H9 (cell line): ENCODE data around the gene MACROD1. TPM values are rescaled to one million over a fixed set of nuclear protein-coding genes. Genes with fewer than 3 reads are reported as not detected.

Experiments used
- DNase-seq: peaks from one replicate; pipeline ENCODE4 v3.0.0-alpha.2; 2017
- H2AFZ ChIP-seq: one replicate; pipeline ENCODE4 v1.6.1; 2013; ENCODE audit warnings: mild to moderate bottlenecking, low read length, control low read depth, moderate library complexity
- H2AK5ac ChIP-seq: 2 replicates; pipeline ENCODE4 v1.6.1; 2013; ENCODE audit warnings: low read length, control low read depth, mixed read lengths; ENCODE audit not compliant: insufficient read length
- H2BK120ac ChIP-seq: one replicate; pipeline ENCODE4 v1.6.1; 2013; ENCODE audit warnings: low read depth, mild to moderate bottlenecking, low read length, control low read depth, inconsistent platforms; ENCODE audit not compliant: poor library complexity, severe bottlenecking
- H2BK12ac ChIP-seq: 2 replicates; pipeline ENCODE4 v1.6.1; 2013; ENCODE audit warnings: low read length, control low read depth, mixed read lengths, low read depth; ENCODE audit not compliant: insufficient read length
- H2BK15ac ChIP-seq: 2 replicates; pipeline ENCODE4 v1.6.1; 2013; ENCODE audit warnings: low read depth, low read length, control low read depth
- H2BK20ac ChIP-seq: one replicate; pipeline ENCODE4 v1.6.1; 2013; ENCODE audit warnings: low read depth, mild to moderate bottlenecking, low read length, control low read depth, inconsistent platforms; ENCODE audit not compliant: poor library complexity, severe bottlenecking
- H2BK5ac ChIP-seq: 2 replicates; pipeline ENCODE4 v1.6.1; 2013; ENCODE audit warnings: low read length, control low read depth, mixed read lengths; ENCODE audit not compliant: insufficient read length
- H3K14ac ChIP-seq: 2 replicates; pipeline ENCODE4 v1.6.1; 2013; ENCODE audit warnings: low read length, control low read depth; ENCODE audit not compliant: insufficient read depth
- H3K18ac ChIP-seq: 2 replicates; pipeline ENCODE4 v1.6.1; 2013; ENCODE audit warnings: low read depth, mild to moderate bottlenecking, mixed read lengths, low read length, control low read depth; ENCODE audit not compliant: insufficient read length
- H3K23ac ChIP-seq: 2 replicates; pipeline ENCODE4 v1.6.1; 2013; ENCODE audit warnings: low read length, control low read depth, mixed read lengths, low read depth; ENCODE audit not compliant: insufficient read length
- H3K23me2 ChIP-seq: 2 replicates; pipeline ENCODE4 v1.6.1; 2013; ENCODE audit warnings: low read depth, mild to moderate bottlenecking, mixed read lengths, low read length, control low read depth; ENCODE audit not compliant: insufficient read length, poor library complexity, severe bottlenecking
- H3K27ac ChIP-seq: 2 replicates; pipeline ENCODE4 v1.5.1; 2013; ENCODE audit warnings: low read length, control low read depth, mixed read lengths, low read depth; ENCODE audit not compliant: insufficient read length
- H3K27me3 ChIP-seq: 2 replicates; pipeline ENCODE4 v1.6.1; 2013; ENCODE audit warnings: low read length, control low read depth, inconsistent platforms; ENCODE audit not compliant: insufficient read depth
- H3K4ac ChIP-seq: 2 replicates; pipeline ENCODE4 v1.6.1; 2013; ENCODE audit warnings: low read depth, mild to moderate bottlenecking, control low read depth, inconsistent platforms, low read length, moderate library complexity
- H3K4me1 ChIP-seq: 2 replicates; pipeline ENCODE4 v1.6.1; 2013; ENCODE audit warnings: low read length, control low read depth, inconsistent platforms; ENCODE audit not compliant: insufficient read depth
- H3K4me2 ChIP-seq: 2 replicates; pipeline ENCODE4 v1.6.1; 2013; ENCODE audit warnings: low read length, control low read depth, mixed read lengths; ENCODE audit not compliant: insufficient read length, insufficient read depth
- H3K56ac ChIP-seq: 2 replicates; pipeline ENCODE4 v1.6.1; 2013; ENCODE audit warnings: low read depth, mild to moderate bottlenecking, mixed read lengths, low read length, control low read depth; ENCODE audit not compliant: insufficient read length
- H3K79me1 ChIP-seq: 2 replicates; pipeline ENCODE4 v1.6.1; 2013; ENCODE audit warnings: low read depth, mild to moderate bottlenecking, moderate library complexity, low read length, control low read depth, inconsistent platforms; ENCODE audit not compliant: insufficient read depth, poor library complexity, severe bottlenecking
- H3K79me2 ChIP-seq: 2 replicates; pipeline ENCODE4 v1.6.1; 2013; ENCODE audit warnings: low read length, control low read depth, inconsistent platforms; ENCODE audit not compliant: insufficient read depth
- H3K9ac ChIP-seq: 2 replicates; pipeline ENCODE4 v1.6.1; 2013; ENCODE audit warnings: low read length, control low read depth, mixed read lengths; ENCODE audit not compliant: insufficient read length; ENCODE audit errors: extremely low read depth
- H3K9me3 ChIP-seq: one replicate; pipeline ENCODE4 v1.6.1; 2013; ENCODE audit warnings: low read depth, low read length, inconsistent platforms; ENCODE audit not compliant: control insufficient read depth
- H3T11ph ChIP-seq: one replicate; pipeline ENCODE4 v1.6.1; 2013; ENCODE audit warnings: mild to moderate bottlenecking, low read length, control low read depth, inconsistent platforms
- H4K20me1 ChIP-seq: one replicate; pipeline ENCODE4 v1.6.1; 2013; ENCODE audit not compliant: control insufficient read depth, insufficient read length, insufficient read depth
- H4K5ac ChIP-seq: 2 replicates; pipeline ENCODE4 v1.6.1; 2013; ENCODE audit warnings: low read depth, mild to moderate bottlenecking, mixed read lengths, low read length, control low read depth; ENCODE audit not compliant: insufficient read length
- H4K8ac ChIP-seq: replicated peaks from 2 replicates; pipeline ENCODE4 v1.6.1; 2013; ENCODE audit warnings: low read length, control low read depth, mixed read lengths, low read depth; ENCODE audit not compliant: insufficient read length
- H4K91ac ChIP-seq: 2 replicates; pipeline ENCODE4 v1.6.1; 2013; ENCODE audit warnings: low read depth, mild to moderate bottlenecking, moderate library complexity, mixed read lengths, low read length, control low read depth; ENCODE audit not compliant: insufficient read length
- H3K27ac Mint-ChIP-seq, 3 experiments: 2 replicates in 2 of 3; 3 replicates in 1 of 3; pipeline ENCODE4 v1.8.0; 2020 to 2021; ENCODE audit warnings: mixed read lengths in 3 of 3, mild to moderate bottlenecking in 1 of 3, moderate library complexity in 1 of 3
- H3K27me3 Mint-ChIP-seq: 2 replicates; pipeline ENCODE4 v1.8.0; 2021; ENCODE audit warnings: low read depth, mild to moderate bottlenecking, moderate library complexity, mixed read lengths
- H3K36me3 Mint-ChIP-seq, 3 experiments: 2 replicates in 2 of 3; 3 replicates in 1 of 3; pipeline ENCODE4 v1.8.0; 2020 to 2021; ENCODE audit warnings: low read depth in 3 of 3, mixed read lengths in 3 of 3; ENCODE audit not compliant: insufficient read depth in 1 of 3
- H3K4me1 Mint-ChIP-seq, 2 experiments: 2 replicates each; pipeline ENCODE4 v1.8.0; 2020; ENCODE audit warnings: mixed read lengths in 2 of 2
- H3K4me3 Mint-ChIP-seq, 2 experiments: 2 replicates in 1 of 2; 3 replicates in 1 of 2; pipeline ENCODE4 v1.8.0; 2020 to 2021; ENCODE audit warnings: mild to moderate bottlenecking in 2 of 2, mixed read lengths in 2 of 2, moderate library complexity in 1 of 2
- H3K9me3 Mint-ChIP-seq, 2 experiments: 2 replicates in 1 of 2; 3 replicates in 1 of 2; pipeline ENCODE4 v1.8.0; 2020; ENCODE audit warnings: mild to moderate bottlenecking in 2 of 2, mixed read lengths in 2 of 2, moderate library complexity in 1 of 2
- WGBS: extraction: QIAGEN DNeasy Blood & Tissue Kit; methylation state at CpG from one replicate; pipeline ENCODE4 v1.1.7; 2013; ENCODE audit warnings: missing lambda C conversion rate, low lambda C conversion rate, mixed read lengths; ENCODE audit not compliant: insufficient read length; ENCODE audit errors: extremely low coverage; 5-methylcytosine and 5-hydroxymethylcytosine counted together
- total RNA-seq: library from RNA; stranded (reverse); gene quantifications from 2 replicates; pipeline ENCODE4 v1.2.1, GENCODE V29; 2021
- TF ChIP-seq, protein P1 (sequence below): fragments of 200-600 bp; sonication (generic); conservative IDR thresholded peaks from 3 replicates; pipeline ENCODE4 v1.8.0; 2021; ENCODE audit warnings: antibody characterized with exemption, mild to moderate bottlenecking

MACROD1 gene
- total RNA-seq, 1 experiment from 2014 or later, result 21.2 TPM

DNA sequence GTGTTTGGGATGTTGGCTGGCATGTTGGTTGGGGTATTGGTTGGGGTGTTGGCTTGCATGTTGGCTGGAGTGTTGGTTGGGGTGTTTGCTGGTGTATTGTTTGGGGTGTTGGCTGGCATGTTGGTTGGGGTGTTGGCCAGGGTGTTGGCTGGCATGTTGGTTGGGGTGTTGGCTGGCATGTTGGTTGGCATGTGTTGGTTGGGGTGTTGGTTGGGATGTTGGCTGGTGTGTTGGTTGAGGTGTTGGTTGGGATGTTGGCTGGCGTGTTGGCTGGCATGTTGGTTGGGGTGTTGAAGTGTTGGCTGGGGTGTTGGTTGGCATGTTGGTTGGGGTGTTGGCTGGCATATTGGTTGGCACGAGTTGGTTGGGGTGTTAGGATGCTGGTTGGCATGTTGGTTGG is 155.1 kb downstream of the MACROD1 start:
- DNase-seq, result no peak
- Histone ChIP-seq H3K79me2 (no peaks in the 10 kb centered on the region), H4K91ac (no peak overlapping the region), H3K27me3 (peaks cover 30% of the 10 kb centered on the region; the same call in 1 of the 2 replicates), H3K4me1 (no peaks in the 10 kb centered on the region), H3K27ac (no peak overlapping the region), H3K9me3 (no peaks in the 10 kb centered on the region), H2BK120ac (no peak overlapping the region), H3K23ac (no peak overlapping the region), H4K5ac (no peak overlapping the region), H2AK5ac (no peak overlapping the region), H2BK20ac (no peak overlapping the region), H4K8ac (no peak overlapping the region), H4K20me1 (no peaks in the 10 kb centered on the region), H2BK5ac (no peak overlapping the region), H3K23me2 (peaks cover 11% of the 10 kb centered on the region), H3K79me1 (no peaks in the 10 kb centered on the region), H2AFZ (no peak overlapping the region), H3K56ac (no peak overlapping the region), H3K18ac (no peak overlapping the region), H2BK15ac (no peak overlapping the region), H3K14ac (no peak overlapping the region), H3T11ph (no peak overlapping the region), H3K9ac (no peak overlapping the region), H2BK12ac (no peak overlapping the region), H3K4me2 (no peak overlapping the region), H3K4ac (no peak overlapping the region)
- Mint-ChIP-seq H3K27ac (no peak overlapping the region), H3K9me3 (peaks cover 9 to 14% of the 10 kb centered on the region in 2 experiments; a peak in 3 of 5 replicates), H3K4me1 (peaks cover 16 to 20% of the 10 kb centered on the region in 2 experiments), H3K36me3 (peaks cover 2 to 10% (median 4%) of the 10 kb centered on the region in 3 experiments; a peak in 5 of 7 replicates), H3K4me3 (no peak overlapping the region; a peak in 1 of 5 replicates), H3K27me3 (peaks cover 92% of the 10 kb centered on the region)
- WGBS, result no CpG with 5 or more reads among the region's 2 CpGs
- TF ChIP-seq, protein P1, sequence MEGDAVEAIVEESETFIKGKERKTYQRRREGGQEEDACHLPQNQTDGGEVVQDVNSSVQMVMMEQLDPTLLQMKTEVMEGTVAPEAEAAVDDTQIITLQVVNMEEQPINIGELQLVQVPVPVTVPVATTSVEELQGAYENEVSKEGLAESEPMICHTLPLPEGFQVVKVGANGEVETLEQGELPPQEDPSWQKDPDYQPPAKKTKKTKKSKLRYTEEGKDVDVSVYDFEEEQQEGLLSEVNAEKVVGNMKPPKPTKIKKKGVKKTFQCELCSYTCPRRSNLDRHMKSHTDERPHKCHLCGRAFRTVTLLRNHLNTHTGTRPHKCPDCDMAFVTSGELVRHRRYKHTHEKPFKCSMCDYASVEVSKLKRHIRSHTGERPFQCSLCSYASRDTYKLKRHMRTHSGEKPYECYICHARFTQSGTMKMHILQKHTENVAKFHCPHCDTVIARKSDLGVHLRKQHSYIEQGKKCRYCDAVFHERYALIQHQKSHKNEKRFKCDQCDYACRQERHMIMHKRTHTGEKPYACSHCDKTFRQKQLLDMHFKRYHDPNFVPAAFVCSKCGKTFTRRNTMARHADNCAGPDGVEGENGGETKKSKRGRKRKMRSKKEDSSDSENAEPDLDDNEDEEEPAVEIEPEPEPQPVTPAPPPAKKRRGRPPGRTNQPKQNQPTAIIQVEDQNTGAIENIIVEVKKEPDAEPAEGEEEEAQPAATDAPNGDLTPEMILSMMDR, result no peak
